WTC11 (cell line): ENCODE data around the gene PRMT9. TPM values are rescaled to one million over a fixed set of nuclear protein-coding genes. Genes with fewer than 3 reads are reported as not detected.
A peak's percentile ranks its signal among the peaks of the same experiment; 100 is the strongest.

Source experiments
- ATAC-seq: fragments of 200-7000 bp; cut with Tn5 transposase; 2 replicates; pipeline ENCODE4 v1.10.0; 2021; ENCODE audit warnings: mild to moderate bottlenecking, moderate library complexity
- CTCF ChIA-PET: fragments of 300-600 bp; sonication (Branson Sonifier 250); formaldehyde crosslinking; loops from one replicate; lab custom pipeline; 2021; ENCODE audit warnings: antibody characterized with exemption; lab: Charles Lee
- POLR2A ChIA-PET: fragments of 350-600 bp; sonication (Branson Sonifier 250); formaldehyde crosslinking; loops from one replicate; lab custom pipeline; 2021; ENCODE audit warnings: antibody characterized with exemption; lab: Charles Lee
- DNase-seq: peaks from one replicate; pipeline ENCODE4 v3.0.0; 2021; ENCODE audit warnings: low spot score
- H3K27ac Mint-ChIP-seq: 2 replicates; pipeline ENCODE4 v1.8.0; 2021; ENCODE audit warnings: mixed read lengths
- H3K27me3 Mint-ChIP-seq: 2 replicates; pipeline ENCODE4 v1.8.0; 2021; ENCODE audit warnings: low read depth, mild to moderate bottlenecking, moderate library complexity, mixed read lengths
- H3K36me3 Mint-ChIP-seq: 2 replicates; pipeline ENCODE4 v1.8.0; 2021; ENCODE audit warnings: mixed read lengths
- H3K4me1 Mint-ChIP-seq: 2 replicates; pipeline ENCODE4 v1.8.0; 2022; ENCODE audit warnings: mixed read lengths
- H3K4me3 Mint-ChIP-seq: 2 replicates; pipeline ENCODE4 v1.8.0; 2021; ENCODE audit warnings: mild to moderate bottlenecking, moderate library complexity, mixed read lengths
- H3K9me3 Mint-ChIP-seq: 2 replicates; pipeline ENCODE4 v1.8.0; 2021; ENCODE audit warnings: mixed read lengths
- ATF6 ChIP-seq: sonication (generic); formaldehyde crosslinking; IDR thresholded peaks from 2 replicates; pipeline ENCODE4 v1.8.1; 2023; ENCODE audit warnings: mild to moderate bottlenecking, missing genetic modification reagents
- CBFB ChIP-seq: sonication (generic); formaldehyde crosslinking; IDR thresholded peaks from 2 replicates; pipeline ENCODE4 v1.8.1; 2022; ENCODE audit warnings: mild to moderate bottlenecking, low read depth, missing genetic modification reagents
- ELF4 ChIP-seq: sonication (generic); formaldehyde crosslinking; IDR thresholded peaks from 2 replicates; pipeline ENCODE4 v1.8.1; 2022; ENCODE audit warnings: low read depth, mild to moderate bottlenecking, moderate library complexity, missing genetic modification reagents
- EMX1 ChIP-seq: fragments of 250-450 bp; sonication (Bioruptor Pico); IDR thresholded peaks from 2 replicates; pipeline ENCODE4 v1.8.0; 2021; ENCODE audit warnings: mild to moderate bottlenecking
- FOXK1 ChIP-seq: sonication (generic); formaldehyde crosslinking; IDR thresholded peaks from 2 replicates; pipeline ENCODE4 v1.8.0; 2022; ENCODE audit warnings: mild to moderate bottlenecking, moderate library complexity, missing genetic modification reagents
- GABPB1 ChIP-seq: sonication (generic); formaldehyde crosslinking; IDR thresholded peaks from 2 replicates; pipeline ENCODE4 v1.8.1; 2023; ENCODE audit warnings: mild to moderate bottlenecking, missing genetic modification reagents
- MXD4 ChIP-seq: fragments of 250-450 bp; sonication (Bioruptor Pico); IDR thresholded peaks from 2 replicates; pipeline ENCODE4 v1.8.0; 2021; ENCODE audit warnings: mild to moderate bottlenecking, moderate library complexity, borderline replicate concordance
- MYBL2 ChIP-seq: sonication (generic); formaldehyde crosslinking; IDR thresholded peaks from 2 replicates; pipeline ENCODE4 v1.8.1; 2023; ENCODE audit warnings: mild to moderate bottlenecking, moderate library complexity, missing genetic modification reagents
- NFYB ChIP-seq: sonication (generic); formaldehyde crosslinking; conservative IDR thresholded peaks from 2 replicates; pipeline ENCODE4 v1.8.0; 2022; ENCODE audit warnings: low read depth, missing genetic modification reagents
- NR3C1 ChIP-seq: sonication (generic); formaldehyde crosslinking; conservative IDR thresholded peaks from 2 replicates; pipeline ENCODE4 v1.8.1; 2023; ENCODE audit warnings: low read depth, mild to moderate bottlenecking, missing genetic modification reagents
- PRDM15 ChIP-seq: sonication (generic); formaldehyde crosslinking; IDR thresholded peaks from 2 replicates; pipeline ENCODE4 v1.8.0; 2022; ENCODE audit warnings: missing genetic modification reagents
- PREB ChIP-seq: sonication (generic); formaldehyde crosslinking; IDR thresholded peaks from 2 replicates; pipeline ENCODE4 v1.8.1; 2022; ENCODE audit warnings: mild to moderate bottlenecking, missing genetic modification reagents, moderate library complexity, borderline replicate concordance
- PRRX2 ChIP-seq: fragments of 250-450 bp; sonication (Bioruptor Pico); IDR thresholded peaks from 2 replicates; pipeline ENCODE4 v1.8.0; 2021; ENCODE audit warnings: mild to moderate bottlenecking
- SMAD3 ChIP-seq: sonication (generic); formaldehyde crosslinking; IDR thresholded peaks from 2 replicates; pipeline ENCODE4 v1.8.0; 2022; ENCODE audit warnings: missing genetic modification reagents, mild to moderate bottlenecking, borderline replicate concordance
- SP1 ChIP-seq: sonication (generic); formaldehyde crosslinking; conservative IDR thresholded peaks from 2 replicates; pipeline ENCODE4 v1.8.1; 2022; ENCODE audit warnings: missing genetic modification reagents
- TEAD1 ChIP-seq: sonication (generic); formaldehyde crosslinking; IDR thresholded peaks from 2 replicates; pipeline ENCODE4 v1.8.0; 2022; ENCODE audit warnings: mild to moderate bottlenecking, missing genetic modification reagents
- TP53 ChIP-seq: sonication (generic); formaldehyde crosslinking; IDR thresholded peaks from 2 replicates; pipeline ENCODE4 v1.8.1; 2023; ENCODE audit warnings: mild to moderate bottlenecking, missing genetic modification reagents
- ZBTB21 ChIP-seq: sonication (generic); formaldehyde crosslinking; IDR thresholded peaks from 2 replicates; pipeline ENCODE4 v1.8.1; 2023; ENCODE audit warnings: mild to moderate bottlenecking, missing genetic modification reagents, borderline replicate concordance
- ZNF232 ChIP-seq: sonication (generic); formaldehyde crosslinking; IDR thresholded peaks from 2 replicates; pipeline ENCODE4 v1.8.0; 2022; ENCODE audit warnings: mild to moderate bottlenecking, missing genetic modification reagents
- ZNF281 ChIP-seq: sonication (generic); formaldehyde crosslinking; IDR thresholded peaks from 2 replicates; pipeline ENCODE4 v1.8.0; 2023; ENCODE audit warnings: mild to moderate bottlenecking, missing genetic modification reagents
- ZNF416 ChIP-seq: fragments of 250-450 bp; sonication (Bioruptor Pico); IDR thresholded peaks from 2 replicates; pipeline ENCODE4 v1.9.0; 2021; ENCODE audit warnings: mild to moderate bottlenecking, inconsistent platforms
- ZNF671 ChIP-seq: fragments of 250-450 bp; sonication (Bioruptor Pico); IDR thresholded peaks from 2 replicates; pipeline ENCODE4 v1.8.0; 2021; ENCODE audit warnings: mild to moderate bottlenecking
- total RNA-seq: library from RNA; stranded (reverse); gene quantifications from 3 replicates; pipeline ENCODE4 v1.2.3, GENCODE V29; 2021
- TF ChIP-seq, protein P1 (sequence below): fragments of 250-450 bp; sonication (Bioruptor Pico); IDR thresholded peaks from 2 replicates; pipeline ENCODE4 v1.9.0; 2021; ENCODE audit warnings: moderate library complexity, mild to moderate bottlenecking, inconsistent platforms, borderline replicate concordance
- TF ChIP-seq, protein P2 (sequence below): sonication (generic); formaldehyde crosslinking; IDR thresholded peaks from 2 replicates; pipeline ENCODE4 v1.8.1; 2023; ENCODE audit warnings: mild to moderate bottlenecking, moderate library complexity, missing genetic modification reagents
- TF ChIP-seq, protein P3 (sequence below): sonication (generic); formaldehyde crosslinking; IDR thresholded peaks from 2 replicates; pipeline ENCODE4 v1.8.0; 2022; ENCODE audit warnings: mild to moderate bottlenecking, missing genetic modification reagents

The PRMT9 gene
- total RNA-seq, 1 experiment from 2014 or later = 11.4 TPM

GRCh38 chr4:147617173-147617840 lies 66.7 kb downstream of the PRMT9 start, which contains the start of gene TMEM184C:
Gene TMEM184C (plus strand): TSS chr4:147617397. CDS start chr4:147617957, 560 bp downstream.
- peak; percentile 98 for DNase-seq
- CTCF ChIA-PET = interaction anchor here (1.0 to 3.2 kb wide), 13 partner anchors 11 to 608 kb away, joined by 3 to 40 read pairs (median 6); partner anchors contain the start of genes ARHGAP10 and PRMT9
- peak within 1 kb of the TSS; percentile 98 for H3K27ac Mint-ChIP-seq
- H3K4me3 Mint-ChIP-seq = peak within 1 kb of the TSS; percentile 97
- H3K9me3 Mint-ChIP-seq = no peaks in the 10 kb centered on the region
- POLR2A ChIA-PET = interaction anchor here (0.6 to 1.5 kb wide), 14 partner anchors 8 to 250 kb away, joined by 3 to 17 read pairs (median 4); partner anchors contain the start of genes EDNRA and PRMT9
- peaks cover 8% of the 10 kb centered on the region for H3K36me3 Mint-ChIP-seq
- peaks cover 20% of the 10 kb centered on the region for H3K4me1 Mint-ChIP-seq
- peak; percentile 98 for ATAC-seq
- no peaks in the 10 kb centered on the region; the same call in 1 of the 2 replicates for H3K27me3 Mint-ChIP-seq
- no peak for TF ChIP-seq NR3C1 (CRISPR knock-in tag)
- TF ChIP-seq, protein P1, sequence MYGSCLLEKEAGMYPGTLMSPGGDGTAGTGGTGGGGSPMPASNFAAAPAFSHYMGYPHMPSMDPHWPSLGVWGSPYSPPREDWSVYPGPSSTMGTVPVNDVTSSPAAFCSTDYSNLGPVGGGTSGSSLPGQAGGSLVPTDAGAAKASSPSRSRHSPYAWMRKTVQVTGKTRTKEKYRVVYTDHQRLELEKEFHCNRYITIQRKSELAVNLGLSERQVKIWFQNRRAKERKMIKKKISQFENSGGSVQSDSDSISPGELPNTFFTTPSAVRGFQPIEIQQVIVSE (CRISPR knock-in tag) = no peak
- no peak for TF ChIP-seq MXD4 (CRISPR knock-in tag)
- TF ChIP-seq PREB (CRISPR knock-in tag) = no peak
- TF ChIP-seq ZNF232 (CRISPR knock-in tag) = 0 out of 2 replicates have a peak, but pooled peaks have one; percentile 47
- TF ChIP-seq TP53 (CRISPR knock-in tag) = 0 out of 2 replicates have a peak, but pooled peaks have one; percentile 24
- TF ChIP-seq ZNF416 = no peak
- no peak for TF ChIP-seq ZNF281 (CRISPR knock-in tag)
- no peak for TF ChIP-seq MYBL2 (CRISPR knock-in tag)
- TF ChIP-seq NFYB (CRISPR knock-in tag) = peak; percentile 83
- no peak for TF ChIP-seq ZNF671 (CRISPR knock-in tag)
- no peak for TF ChIP-seq TEAD1 (CRISPR knock-in tag)
- TF ChIP-seq CBFB (CRISPR knock-in tag) = no peak
- no peak for TF ChIP-seq ATF6 (CRISPR knock-in tag)
- peak; percentile 71 for TF ChIP-seq SP1 (CRISPR knock-in tag)
- TF ChIP-seq GABPB1 (CRISPR knock-in tag) = peak; percentile 59; the same call in 1 of the 2 replicates
- peak; percentile 87 for TF ChIP-seq PRDM15 (CRISPR knock-in tag)
- no peak for TF ChIP-seq EMX1
- peak; percentile 35; the same call in 1 of the 2 replicates for TF ChIP-seq FOXK1 (CRISPR knock-in tag)
- TF ChIP-seq ELF4 (CRISPR knock-in tag) = no peak
- TF ChIP-seq ZBTB21 (CRISPR knock-in tag) = peak; percentile 51; the same call in 1 of the 2 replicates
- TF ChIP-seq, protein P2, sequence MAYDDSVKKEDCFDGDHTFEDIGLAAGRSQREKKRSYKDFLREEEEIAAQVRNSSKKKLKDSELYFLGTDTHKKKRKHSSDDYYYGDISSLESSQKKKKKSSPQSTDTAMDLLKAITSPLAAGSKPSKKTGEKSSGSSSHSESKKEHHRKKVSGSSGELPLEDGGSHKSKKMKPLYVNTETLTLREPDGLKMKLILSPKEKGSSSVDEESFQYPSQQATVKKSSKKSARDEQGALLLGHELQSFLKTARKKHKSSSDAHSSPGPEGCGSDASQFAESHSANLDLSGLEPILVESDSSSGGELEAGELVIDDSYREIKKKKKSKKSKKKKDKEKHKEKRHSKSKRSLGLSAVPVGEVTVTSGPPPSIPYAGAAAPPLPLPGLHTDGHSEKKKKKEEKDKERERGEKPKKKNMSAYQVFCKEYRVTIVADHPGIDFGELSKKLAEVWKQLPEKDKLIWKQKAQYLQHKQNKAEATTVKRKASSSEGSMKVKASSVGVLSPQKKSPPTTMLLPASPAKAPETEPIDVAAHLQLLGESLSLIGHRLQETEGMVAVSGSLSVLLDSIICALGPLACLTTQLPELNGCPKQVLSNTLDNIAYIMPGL (CRISPR knock-in tag) = 0 out of 2 replicates have a peak, but pooled peaks have one; percentile 23
- TF ChIP-seq, protein P3, sequence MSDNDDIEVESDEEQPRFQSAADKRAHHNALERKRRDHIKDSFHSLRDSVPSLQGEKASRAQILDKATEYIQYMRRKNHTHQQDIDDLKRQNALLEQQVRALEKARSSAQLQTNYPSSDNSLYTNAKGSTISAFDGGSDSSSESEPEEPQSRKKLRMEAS (CRISPR knock-in tag) = peak; percentile 85
- TF ChIP-seq PRRX2 (CRISPR knock-in tag) = no peak
- peak; percentile 79; the same call in 1 of the 2 replicates for TF ChIP-seq SMAD3
